ENCODE measurements around the gene SPATA19. TPM values are rescaled to one million over a fixed set of nuclear protein-coding genes. Genes with fewer than 3 reads are reported as not detected.

Gene SPATA19
- total RNA-seq, 1 experiment from 2014 or later, result not detected

DNA sequence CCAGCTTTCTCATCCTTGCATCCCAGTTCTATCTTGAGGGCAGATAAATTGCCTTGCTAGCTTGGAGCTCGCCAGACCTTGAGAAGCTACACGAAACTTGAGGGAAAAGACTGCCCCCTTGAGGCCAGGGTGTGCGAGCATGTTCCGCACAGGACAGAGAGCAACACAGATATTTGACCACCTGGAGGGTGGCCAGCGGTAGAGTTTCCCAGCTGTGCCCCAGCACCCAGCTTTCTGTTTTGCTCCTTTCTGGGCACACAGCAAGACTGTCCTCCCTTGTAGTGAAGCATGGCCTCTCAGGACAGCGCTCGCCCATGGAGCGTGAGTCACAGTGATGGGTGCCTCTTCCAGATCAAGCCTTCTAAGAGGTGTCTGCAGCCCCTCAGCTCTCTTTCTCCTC, 23.5 kb downstream of the SPATA19 start:
- TF ChIP-seq, protein P1, sequence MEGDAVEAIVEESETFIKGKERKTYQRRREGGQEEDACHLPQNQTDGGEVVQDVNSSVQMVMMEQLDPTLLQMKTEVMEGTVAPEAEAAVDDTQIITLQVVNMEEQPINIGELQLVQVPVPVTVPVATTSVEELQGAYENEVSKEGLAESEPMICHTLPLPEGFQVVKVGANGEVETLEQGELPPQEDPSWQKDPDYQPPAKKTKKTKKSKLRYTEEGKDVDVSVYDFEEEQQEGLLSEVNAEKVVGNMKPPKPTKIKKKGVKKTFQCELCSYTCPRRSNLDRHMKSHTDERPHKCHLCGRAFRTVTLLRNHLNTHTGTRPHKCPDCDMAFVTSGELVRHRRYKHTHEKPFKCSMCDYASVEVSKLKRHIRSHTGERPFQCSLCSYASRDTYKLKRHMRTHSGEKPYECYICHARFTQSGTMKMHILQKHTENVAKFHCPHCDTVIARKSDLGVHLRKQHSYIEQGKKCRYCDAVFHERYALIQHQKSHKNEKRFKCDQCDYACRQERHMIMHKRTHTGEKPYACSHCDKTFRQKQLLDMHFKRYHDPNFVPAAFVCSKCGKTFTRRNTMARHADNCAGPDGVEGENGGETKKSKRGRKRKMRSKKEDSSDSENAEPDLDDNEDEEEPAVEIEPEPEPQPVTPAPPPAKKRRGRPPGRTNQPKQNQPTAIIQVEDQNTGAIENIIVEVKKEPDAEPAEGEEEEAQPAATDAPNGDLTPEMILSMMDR (IDR thresholded peaks at IDR 0.05), result peak; percentile 89
- no peak for TF ChIP-seq SIN3A (IDR thresholded peaks at IDR 0.05; ENCODE audit: borderline replicate concordance, insufficient read depth, low read depth, low read length)
- TF ChIP-seq TCF7L2 (IDR thresholded peaks at IDR 0.05; ENCODE audit: low read depth, low read length), result no peak
- TF ChIP-seq, protein P2, sequence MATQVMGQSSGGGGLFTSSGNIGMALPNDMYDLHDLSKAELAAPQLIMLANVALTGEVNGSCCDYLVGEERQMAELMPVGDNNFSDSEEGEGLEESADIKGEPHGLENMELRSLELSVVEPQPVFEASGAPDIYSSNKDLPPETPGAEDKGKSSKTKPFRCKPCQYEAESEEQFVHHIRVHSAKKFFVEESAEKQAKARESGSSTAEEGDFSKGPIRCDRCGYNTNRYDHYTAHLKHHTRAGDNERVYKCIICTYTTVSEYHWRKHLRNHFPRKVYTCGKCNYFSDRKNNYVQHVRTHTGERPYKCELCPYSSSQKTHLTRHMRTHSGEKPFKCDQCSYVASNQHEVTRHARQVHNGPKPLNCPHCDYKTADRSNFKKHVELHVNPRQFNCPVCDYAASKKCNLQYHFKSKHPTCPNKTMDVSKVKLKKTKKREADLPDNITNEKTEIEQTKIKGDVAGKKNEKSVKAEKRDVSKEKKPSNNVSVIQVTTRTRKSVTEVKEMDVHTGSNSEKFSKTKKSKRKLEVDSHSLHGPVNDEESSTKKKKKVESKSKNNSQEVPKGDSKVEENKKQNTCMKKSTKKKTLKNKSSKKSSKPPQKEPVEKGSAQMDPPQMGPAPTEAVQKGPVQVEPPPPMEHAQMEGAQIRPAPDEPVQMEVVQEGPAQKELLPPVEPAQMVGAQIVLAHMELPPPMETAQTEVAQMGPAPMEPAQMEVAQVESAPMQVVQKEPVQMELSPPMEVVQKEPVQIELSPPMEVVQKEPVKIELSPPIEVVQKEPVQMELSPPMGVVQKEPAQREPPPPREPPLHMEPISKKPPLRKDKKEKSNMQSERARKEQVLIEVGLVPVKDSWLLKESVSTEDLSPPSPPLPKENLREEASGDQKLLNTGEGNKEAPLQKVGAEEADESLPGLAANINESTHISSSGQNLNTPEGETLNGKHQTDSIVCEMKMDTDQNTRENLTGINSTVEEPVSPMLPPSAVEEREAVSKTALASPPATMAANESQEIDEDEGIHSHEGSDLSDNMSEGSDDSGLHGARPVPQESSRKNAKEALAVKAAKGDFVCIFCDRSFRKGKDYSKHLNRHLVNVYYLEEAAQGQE (IDR thresholded peaks at IDR 0.05; ENCODE audit: insufficient read depth in 1 of 2, low read depth in 2 of 2, low read length in 1 of 2), result no peak
- TF ChIP-seq POLR2AphosphoS5 (IDR thresholded peaks at IDR 0.05; ENCODE audit: low read depth, low read length), result no peak
- peaks cover 16% of the 10 kb centered on the region; the same call in 1 of the 2 replicates for H3K27me3 ChIP-seq (ENCODE audit: control insufficient read depth, insufficient read depth, low read length)
- H3K4me3 ChIP-seq (ENCODE audit: low read depth in 2 of 2, low read length in 2 of 2), result no peak overlapping the region
- no peak for DNase-seq (ENCODE audit: low read depth, low spot score)
- peak; percentile 87 for ATAC-seq
- H3K27ac ChIP-seq (ENCODE audit: low read length), result no peak overlapping the region
- ChIA-PET CTCF (interaction anchor here (0.5 to 1.1 kb wide), 4 partner anchors 11 to 687 kb away, joined by 3 to 5 read pairs (median 4); no protein-coding TSS in a partner anchor), POLR2A (interaction anchor here (0.6 kb wide), 1 partner anchor 748 kb away, joined by 3 read pairs; no protein-coding TSS in a partner anchor)
- no peaks in the 10 kb centered on the region for H3K9me3 ChIP-seq (ENCODE audit: control insufficient read depth, insufficient read depth, low read depth, low read length)
- BruUV-seq (replicated peaks), result no TSS peak
- in situ Hi-C loops (cut with HindIII; ENCODE audit: low pct_unique_long_range_greater_than_20kb, low sequenced_read_pairs) (no loop called here), intact Hi-C loops (cut with micrococcal nuclease; ENCODE audit: unreplicated experiment) (loop anchor here (5.0 kb wide), 1 partner anchor 689 kb away; no protein-coding TSS in a partner anchor)
- no peaks in the 10 kb centered on the region for H3K36me3 ChIP-seq (ENCODE audit: control insufficient read depth, insufficient read depth, low read length)
- no peaks in the 10 kb centered on the region for H3K4me1 ChIP-seq (ENCODE audit: control insufficient read depth, insufficient read depth, low read length)

DNA sequence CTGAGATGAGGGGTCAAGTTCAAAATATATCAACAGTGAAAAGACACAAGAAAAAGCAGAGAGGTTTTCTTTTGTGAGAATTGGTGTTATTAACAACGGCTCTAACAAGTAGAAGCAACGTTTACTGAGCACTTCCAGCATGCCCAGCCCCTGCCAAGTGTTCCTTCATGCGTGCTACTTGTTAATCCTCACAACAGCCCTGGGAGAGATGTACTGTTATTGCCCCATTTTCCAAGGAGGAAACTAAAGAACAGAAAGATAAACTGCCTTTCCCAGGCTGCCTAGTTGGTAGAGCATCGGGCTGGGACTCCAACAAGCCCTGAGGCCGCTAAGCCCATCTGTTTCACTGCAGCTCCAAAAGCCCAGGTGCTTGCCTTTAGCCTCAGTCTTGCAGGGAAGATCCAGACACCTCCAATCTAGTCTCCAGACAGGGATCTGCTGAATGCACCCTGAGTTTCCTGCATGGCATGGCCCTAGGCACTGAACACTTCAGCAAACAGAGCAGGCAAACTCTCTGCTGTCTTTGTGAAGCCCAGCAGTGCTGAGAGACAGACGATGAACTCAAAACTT, 25.5 kb downstream of the SPATA19 start:
- H3K4me1 ChIP-seq (ENCODE audit: control insufficient read depth, insufficient read depth, low read length), result no peaks in the 10 kb centered on the region
- TF ChIP-seq TCF7L2 (IDR thresholded peaks at IDR 0.05; ENCODE audit: low read depth, low read length) (no peak), POLR2AphosphoS5 (IDR thresholded peaks at IDR 0.05; ENCODE audit: low read depth, low read length) (no peak), SIN3A (IDR thresholded peaks at IDR 0.05; ENCODE audit: borderline replicate concordance, insufficient read depth, low read depth, low read length) (no peak)
- TF ChIP-seq, protein P2 (IDR thresholded peaks at IDR 0.05; ENCODE audit: insufficient read depth in 1 of 2, low read depth in 2 of 2, low read length in 1 of 2), result no peak
- TF ChIP-seq, protein P1 (IDR thresholded peaks at IDR 0.05), result no peak
- no peaks in the 10 kb centered on the region for H3K9me3 ChIP-seq (ENCODE audit: control insufficient read depth, insufficient read depth, low read depth, low read length)
- CTCF ChIA-PET, result no interaction called here
- POLR2A ChIA-PET, result no interaction called here
- H3K36me3 ChIP-seq (ENCODE audit: control insufficient read depth, insufficient read depth, low read length), result no peaks in the 10 kb centered on the region
- DNase-seq (ENCODE audit: low read depth, low spot score), result no peak
- BruUV-seq (replicated peaks), result no TSS peak
- no peak overlapping the region for H3K4me3 ChIP-seq (ENCODE audit: low read depth in 2 of 2, low read length in 2 of 2)
- ATAC-seq, result no peak
- in situ Hi-C loops (cut with HindIII; ENCODE audit: low pct_unique_long_range_greater_than_20kb, low sequenced_read_pairs), result no loop called here
- no peak overlapping the region for H3K27ac ChIP-seq (ENCODE audit: low read length)
- peaks cover 4% of the 10 kb centered on the region; the same call in 1 of the 2 replicates for H3K27me3 ChIP-seq (ENCODE audit: control insufficient read depth, insufficient read depth, low read length)
- intact Hi-C loops (cut with micrococcal nuclease; ENCODE audit: unreplicated experiment), result loop anchor here (5.0 kb wide), 1 partner anchor 688 kb away; no protein-coding TSS in a partner anchor
